Umbilical cord (tissue), 2 donors: Measurements from ENCODE around the gene SLC25A28. TPM values are rescaled to one million over a fixed set of nuclear protein-coding genes. Genes with fewer than 3 reads are reported as not detected.

Source experiments
- DNase-seq: peaks from one replicate; pipeline ENCODE4 v3.0.0-alpha.2; 2015; ENCODE audit warnings: low spot score
- total RNA-seq: library from RNA; depleted of rRNA; stranded (reverse); fragments of >200 nt; gene quantifications from one replicate; pipeline ENCODE4 v1.2.3, GENCODE V29; 2014; ENCODE audit warnings: low replicate concordance; ENCODE audit not compliant: insufficient read depth

The SLC25A28 gene
- total RNA-seq, 1 donor from 2014 or later = 45.7 TPM

- no peak for DNase-seq
Measured at GRCh38 chr10:99590799-99591198, 29.4 kb downstream of the SLC25A28 start.

- no peak for DNase-seq
Measured at GRCh38 chr10:99583687-99584086, 36.6 kb downstream of the SLC25A28 start.

GRCh38 chr10:99582255-99582770 is 37.9 kb downstream of the SLC25A28 start:
- DNase-seq = no peak

- no peak for DNase-seq
Measured at GRCh38 chr10:99579971-99580370, 40.3 kb downstream of the SLC25A28 start.

- DNase-seq = peak; percentile 36
Measured at GRCh38 chr10:99573790-99574189, 46.4 kb downstream of the SLC25A28 start.

GRCh38 chr10:99571816-99572215 is 48.4 kb downstream of the SLC25A28 start:
- DNase-seq = no peak

GRCh38 chr10:99569961-99570360 is 50.3 kb downstream of the SLC25A28 start:
- no peak for DNase-seq

GRCh38 chr10:99569253-99569939 is 50.8 kb downstream of the SLC25A28 start:
- no peak for DNase-seq

- no peak for DNase-seq
Measured at GRCh38 chr10:99565166-99565565, 55.1 kb downstream of the SLC25A28 start.

GRCh38 chr10:99564361-99564760 is 55.9 kb downstream of the SLC25A28 start:
- DNase-seq = no peak

GRCh38 chr10:99562631-99563030 is 57.6 kb downstream of the SLC25A28 start:
- DNase-seq = no peak

Other genes starting within 250 kb of the SLC25A28 start
- 2.6 TPM for gene GOT1, start 189.8 kb downstream of the SLC25A28 start, total RNA-seq
- not detected for gene NKX2-3, start 87.5 kb downstream of the SLC25A28 start, total RNA-seq
- 19.0 TPM for gene ENTPD7, start 39.1 kb upstream of the SLC25A28 start, total RNA-seq
- 23.1 TPM for gene COX15, start 111.7 kb upstream of the SLC25A28 start, total RNA-seq
- gene CUTC, start 111.8 kb upstream of the SLC25A28 start, total RNA-seq = 27.4 TPM
- gene ABCC2, start 162.2 kb upstream of the SLC25A28 start, total RNA-seq = 0.72 TPM